HG02884 (cell line): ENCODE data around the gene BRD8.

Experiments used
- ATAC-seq: cut with Tn5 transposase; IDR thresholded peaks from one replicate; pipeline ENCODE4 v1.9.1; 2021; ENCODE audit warnings: mild to moderate bottlenecking, moderate library complexity; ENCODE audit not compliant: unreplicated experiment

The BRD8 gene

GRCh38 chr5:138105709-138106108 is 72.7 kb downstream of the BRD8 start:
- ATAC-seq: no peak

DNA sequence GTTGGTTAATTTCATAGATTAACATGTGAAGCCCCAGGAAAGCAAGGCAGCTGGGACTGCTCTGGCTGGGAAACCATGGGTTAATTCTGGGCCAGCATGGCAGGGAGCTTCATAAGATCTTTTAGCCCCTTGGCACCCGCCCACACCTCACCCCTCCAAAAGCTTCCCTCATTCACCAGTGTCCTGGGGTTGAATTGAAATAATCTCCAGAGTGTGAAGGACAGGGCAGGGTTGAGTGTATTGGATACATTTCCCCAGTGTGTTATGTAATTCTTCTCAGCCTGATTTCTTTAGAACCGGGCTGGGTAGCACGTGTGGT is 75.2 kb downstream of the BRD8 start:
- no peak for ATAC-seq

- ATAC-seq: no peak
Measured at GRCh38 chr5:138102454-138103318, 75.7 kb downstream of the BRD8 start.

DNA sequence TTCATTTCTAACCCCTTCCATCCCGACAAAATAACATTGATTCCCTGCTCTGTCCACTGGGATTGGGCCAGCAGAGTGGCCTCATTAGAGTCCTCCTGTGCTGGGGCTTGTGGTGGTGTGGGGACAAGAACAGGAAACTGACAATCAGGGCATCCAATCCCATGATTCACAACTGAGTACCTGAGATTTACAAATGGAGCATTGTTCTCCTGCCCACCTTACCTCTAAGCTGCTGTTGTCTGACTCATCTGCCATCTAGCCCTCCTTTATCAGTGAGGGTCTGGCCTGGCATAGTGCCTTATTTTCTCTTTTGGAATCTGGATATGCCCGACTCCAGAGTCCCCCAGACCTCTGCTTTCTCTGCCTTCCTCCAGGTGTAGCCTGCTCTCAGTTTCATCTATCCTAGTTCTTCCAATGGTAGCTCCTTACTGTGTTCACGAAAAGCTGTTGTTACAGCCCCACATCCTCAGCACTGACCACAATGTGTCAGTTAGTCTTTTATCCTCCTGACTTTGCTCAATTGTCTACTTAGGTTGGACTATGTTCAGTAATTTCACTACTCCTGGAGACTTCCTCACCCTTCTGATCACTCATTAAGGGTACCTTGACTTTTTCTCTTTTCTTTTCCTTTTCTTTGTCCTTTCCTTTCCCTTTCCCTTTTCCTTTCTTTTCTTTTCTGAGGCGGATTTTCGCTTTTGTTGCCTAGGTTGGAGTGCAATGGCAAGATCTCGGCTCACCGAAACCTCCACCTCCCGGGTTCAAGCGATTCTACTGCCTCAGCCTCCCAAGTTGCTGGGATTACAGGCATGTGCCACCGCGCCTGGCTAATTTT is 81.2 kb downstream of the BRD8 start:
- no peak for ATAC-seq

DNA sequence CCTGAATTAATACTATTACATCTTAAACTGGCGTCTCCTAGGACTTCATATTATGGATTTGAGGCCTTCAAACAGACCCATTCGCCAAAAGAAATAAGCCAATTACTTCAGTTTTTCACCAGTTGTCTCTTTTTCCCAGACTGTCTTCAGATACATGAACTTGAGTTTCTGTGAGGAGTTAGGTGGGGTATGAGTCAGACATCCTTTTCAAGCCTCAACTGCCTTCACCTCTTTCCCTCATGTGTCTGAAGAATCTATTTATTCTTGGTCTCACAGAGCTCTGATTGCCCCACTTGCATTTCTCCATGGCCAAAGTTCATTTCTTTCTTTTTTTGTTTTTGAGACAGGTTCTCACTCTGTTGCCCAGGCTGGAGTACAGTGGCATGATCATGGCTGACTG is 82.1 kb downstream of the BRD8 start:
- ATAC-seq: no peak

GRCh38 chr5:138095100-138095907 is 83.1 kb downstream of the BRD8 start:
- ATAC-seq: no peak

GRCh38 chr5:138093036-138093435 is 85.4 kb downstream of the BRD8 start:
- ATAC-seq: no peak

DNA sequence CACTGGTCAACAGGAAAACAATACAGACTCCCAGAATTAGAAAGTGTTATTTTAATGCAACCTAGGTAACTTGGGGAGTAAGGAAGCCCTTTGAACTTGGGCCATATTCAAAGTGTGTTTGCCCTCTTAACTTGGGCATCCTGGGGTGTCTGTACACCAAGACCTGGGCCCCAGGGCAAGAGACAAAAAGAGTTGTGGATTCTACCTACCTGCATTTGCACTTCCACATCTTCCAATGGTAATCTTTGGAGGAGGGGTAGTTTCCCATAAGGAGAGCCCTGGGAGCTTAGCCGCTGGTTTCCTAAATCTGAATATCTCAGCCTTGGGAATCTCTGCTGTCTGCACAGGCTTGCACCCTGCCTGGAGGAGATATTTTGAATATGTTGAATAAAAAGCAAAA is 86.1 kb downstream of the BRD8 start:
- ATAC-seq: no peak

GRCh38 chr5:138091685-138092084 is 86.7 kb downstream of the BRD8 start:
- ATAC-seq: no peak
